Keratinocyte (primary cell): ENCODE results near the gene CHL1. TPM values are rescaled to one million over a fixed set of nuclear protein-coding genes. Genes with fewer than 3 reads are reported as not detected.

Experiments
- DNase-seq: peaks from one replicate; pipeline ENCODE4 v3.0.0-alpha.2; 2011; ENCODE audit warnings: low read depth, missing footprints, low spot score
- FAIRE-seq: peaks from 2 replicates; lab custom pipeline; 2011; peaks lifted over from hg19 to GRCh38; lab: Jason Lieb, UNC
- H2AFZ ChIP-seq: 2 replicates; pipeline ENCODE4 v1.6.0; 2012; ENCODE audit warnings: low read length, control low read depth, inconsistent platforms; ENCODE audit not compliant: control insufficient read depth
- H3K27ac ChIP-seq: 2 replicates; pipeline ENCODE4 v1.5.1; 2011; ENCODE audit warnings: low read length; ENCODE audit not compliant: control insufficient read depth, insufficient read depth
- H3K27me3 ChIP-seq: 3 replicates; pipeline ENCODE4 v1.6.0; 2011; ENCODE audit warnings: low read length; ENCODE audit not compliant: control insufficient read depth, insufficient read depth; ENCODE audit errors: extremely low read depth
- H3K36me3 ChIP-seq, 2 experiments: 2 replicates in 1 of 2; 3 replicates in 1 of 2; pipeline ENCODE4 v1.5.1; 2011; ENCODE audit warnings: low read length in 2 of 2, mild to moderate bottlenecking in 1 of 2; ENCODE audit not compliant: control insufficient read depth in 2 of 2, insufficient read depth in 2 of 2; ENCODE audit errors: extremely low read depth in 1 of 2
- H3K4me1 ChIP-seq: 3 replicates; pipeline ENCODE4 v1.5.1; 2011; ENCODE audit warnings: low read length; ENCODE audit not compliant: control insufficient read depth, insufficient read depth; ENCODE audit errors: extremely low read depth
- H3K4me2 ChIP-seq: 3 replicates; pipeline ENCODE4 v1.6.0; 2011; ENCODE audit warnings: low read depth, low read length; ENCODE audit not compliant: control insufficient read depth, insufficient read depth; ENCODE audit errors: extremely low read depth
- H3K4me3 ChIP-seq, 3 experiments: fragments of 200-600 bp in 1 of 3; sonication (generic) in 1 of 3; 2 replicates in 2 of 3; 3 replicates in 1 of 3; pipeline ENCODE4 v1.5.1; 2011 to 2016; ENCODE audit warnings: low read length in 3 of 3, mild to moderate bottlenecking in 3 of 3, control low read depth in 2 of 3, inconsistent platforms in 1 of 3, low read depth in 1 of 3, mixed read lengths in 1 of 3, mixed run types in 1 of 3, moderate library complexity in 1 of 3; ENCODE audit not compliant: control insufficient read depth in 2 of 3, insufficient read depth in 2 of 3; ENCODE audit errors: extremely low read depth in 1 of 3
- H3K79me2 ChIP-seq: 2 replicates; pipeline ENCODE4 v1.6.0; 2012; ENCODE audit warnings: low read length; ENCODE audit not compliant: control insufficient read depth, insufficient read depth
- H3K9ac ChIP-seq: 3 replicates; pipeline ENCODE4 v1.6.0; 2011; ENCODE audit warnings: low read length; ENCODE audit not compliant: control insufficient read depth, insufficient read depth; ENCODE audit errors: extremely low read depth
- H3K9me1 ChIP-seq: 3 replicates; pipeline ENCODE4 v1.6.0; 2011; ENCODE audit warnings: low read length; ENCODE audit not compliant: control insufficient read depth, insufficient read depth; ENCODE audit errors: extremely low read depth
- H3K9me3 ChIP-seq: 2 replicates; pipeline ENCODE4 v1.5.1; 2012; ENCODE audit warnings: low read depth, low read length; ENCODE audit not compliant: control insufficient read depth
- H4K20me1 ChIP-seq: 3 replicates; pipeline ENCODE4 v1.6.0; 2011; ENCODE audit warnings: low read length; ENCODE audit not compliant: control insufficient read depth, insufficient read depth; ENCODE audit errors: extremely low read depth
- EZH2 ChIP-seq: IDR thresholded peaks from one replicate; pipeline ENCODE4 v1.6.1; 2012; ENCODE audit warnings: inconsistent platforms, mild to moderate bottlenecking, low read length, moderate library complexity
- dilution Hi-C: fragments of 300-500 bp; cut with MboI; formaldehyde crosslinking; loops from one replicate; pipeline ENCODE4 v1.7.0; 2020; ENCODE audit warnings: low sequenced_read_pairs; ENCODE audit not compliant: extremely low pct_ligation_motif_present
- polyA plus RNA-seq, 5 experiments: library from polyadenylated mRNA; depleted of rRNA in 3 of 5; stranded (reverse) in 3 of 5; stranded (forward) in 1 of 5; unstranded in 1 of 5; fragments of >200 nt; gene quantifications; 1 replicate in 1 of 5; 2 replicates in 3 of 5; 3 replicates in 1 of 5; pipeline versions ENCODE4 v1.2.1 to v1.2.3, GENCODE V29; 2011 to 2012; ENCODE audit warnings: missing spikeins in 2 of 5, low read depth in 1 of 5, low replicate concordance in 1 of 5
- TF ChIP-seq, protein P1 (sequence below), 3 experiments: IDR thresholded peaks in 1 of 3; conservative IDR thresholded peaks in 1 of 3; optimal IDR thresholded peaks in 1 of 3; 2 replicates in 2 of 3; 3 replicates in 1 of 3; pipeline versions ENCODE3 to v1.5.1; 2011; ENCODE audit warnings: low read length in 3 of 3, mild to moderate bottlenecking in 3 of 3, moderate library complexity in 2 of 3, control low read depth in 1 of 3, inconsistent platforms in 1 of 3; ENCODE audit not compliant: insufficient read depth in 2 of 3; ENCODE audit errors: extremely low read depth in 1 of 3

The CHL1 gene
- polyA plus RNA-seq, 1 donor (not counting 4 experiments of a cell fraction or from before 2014, with no cell fraction given) = 0.04 TPM

DNA sequence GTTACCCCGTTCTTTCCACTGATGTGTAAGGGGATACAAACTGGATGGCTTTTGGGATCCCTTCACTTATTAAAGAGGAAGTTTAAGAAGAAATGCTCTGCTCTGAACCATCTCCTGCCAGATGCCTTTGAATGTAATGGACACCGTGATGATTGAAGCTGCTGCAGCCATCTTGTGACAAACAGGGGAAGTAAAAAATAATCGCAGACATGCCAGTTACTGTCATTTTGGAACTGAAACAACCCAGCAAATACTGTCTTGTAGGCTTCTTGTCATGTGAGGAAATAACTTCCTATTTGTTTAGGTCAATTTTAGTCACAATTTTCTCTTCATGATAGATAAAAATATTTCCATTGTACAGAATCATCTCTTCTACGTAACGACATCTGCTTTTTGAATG lies 224.0 kb downstream of the CHL1 start:
- Histone ChIP-seq H4K20me1 (no peaks in the 10 kb centered on the region), H3K9ac (no peak overlapping the region)

GRCh38 chr3:425079-425478 lies 228.5 kb downstream of the CHL1 start:
- H3K4me3 ChIP-seq = no peak overlapping the region
- no peaks in the 10 kb centered on the region for H3K4me1 ChIP-seq
- no peaks in the 10 kb centered on the region for H3K27me3 ChIP-seq
- H3K4me2 ChIP-seq = no peak overlapping the region
- DNase-seq (no peak), FAIRE-seq (no peak)
- H3K9me3 ChIP-seq = no peaks in the 10 kb centered on the region
- no peaks in the 10 kb centered on the region for H3K9me1 ChIP-seq
- no peak overlapping the region for H3K27ac ChIP-seq
- dilution Hi-C loops = no loop called here
- no peaks in the 10 kb centered on the region for H3K36me3 ChIP-seq
- TF ChIP-seq EZH2 = no peak
- TF ChIP-seq, protein P1, sequence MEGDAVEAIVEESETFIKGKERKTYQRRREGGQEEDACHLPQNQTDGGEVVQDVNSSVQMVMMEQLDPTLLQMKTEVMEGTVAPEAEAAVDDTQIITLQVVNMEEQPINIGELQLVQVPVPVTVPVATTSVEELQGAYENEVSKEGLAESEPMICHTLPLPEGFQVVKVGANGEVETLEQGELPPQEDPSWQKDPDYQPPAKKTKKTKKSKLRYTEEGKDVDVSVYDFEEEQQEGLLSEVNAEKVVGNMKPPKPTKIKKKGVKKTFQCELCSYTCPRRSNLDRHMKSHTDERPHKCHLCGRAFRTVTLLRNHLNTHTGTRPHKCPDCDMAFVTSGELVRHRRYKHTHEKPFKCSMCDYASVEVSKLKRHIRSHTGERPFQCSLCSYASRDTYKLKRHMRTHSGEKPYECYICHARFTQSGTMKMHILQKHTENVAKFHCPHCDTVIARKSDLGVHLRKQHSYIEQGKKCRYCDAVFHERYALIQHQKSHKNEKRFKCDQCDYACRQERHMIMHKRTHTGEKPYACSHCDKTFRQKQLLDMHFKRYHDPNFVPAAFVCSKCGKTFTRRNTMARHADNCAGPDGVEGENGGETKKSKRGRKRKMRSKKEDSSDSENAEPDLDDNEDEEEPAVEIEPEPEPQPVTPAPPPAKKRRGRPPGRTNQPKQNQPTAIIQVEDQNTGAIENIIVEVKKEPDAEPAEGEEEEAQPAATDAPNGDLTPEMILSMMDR (optimal IDR thresholded peaks at IDR 0.05 in 1 of 3, IDR thresholded peaks at IDR 0.05 in 1 of 3, conservative IDR thresholded peaks at IDR 0.05 in 1 of 3; ENCODE audit: extremely low read depth in 1 of 3, insufficient read depth in 2 of 3, low read length in 3 of 3) = no peak
- no peak overlapping the region for H3K9ac ChIP-seq
- no peaks in the 10 kb centered on the region for H3K79me2 ChIP-seq
- H2AFZ ChIP-seq = no peak overlapping the region
- no peaks in the 10 kb centered on the region for H4K20me1 ChIP-seq

More for the DNA sequence above, 224.0 kb downstream of the CHL1 start:
- dilution Hi-C loops = no loop called here
- H2AFZ ChIP-seq = no peak overlapping the region
- no peaks in the 10 kb centered on the region for H3K9me3 ChIP-seq
- no peaks in the 10 kb centered on the region for H3K9me1 ChIP-seq
- no peaks in the 10 kb centered on the region for H3K36me3 ChIP-seq
- TF ChIP-seq, protein P1 (optimal IDR thresholded peaks at IDR 0.05 in 1 of 3, IDR thresholded peaks at IDR 0.05 in 1 of 3, conservative IDR thresholded peaks at IDR 0.05 in 1 of 3; ENCODE audit: extremely low read depth in 1 of 3, insufficient read depth in 2 of 3, low read length in 3 of 3) = no peak
- TF ChIP-seq EZH2 = no peak
- no peaks in the 10 kb centered on the region for H3K27me3 ChIP-seq
- no peak overlapping the region for H3K4me3 ChIP-seq
- no peak for FAIRE-seq
- no peak overlapping the region for H3K4me2 ChIP-seq
- DNase-seq = no peak
- no peak overlapping the region for H3K27ac ChIP-seq
- no peaks in the 10 kb centered on the region for H3K79me2 ChIP-seq
- no peaks in the 10 kb centered on the region for H3K4me1 ChIP-seq
